GM12892 (cell line): ENCODE data around the gene CRB2.

Experiments used
- DNase-seq: peaks from one replicate; pipeline ENCODE4 v3.0.0; 2011; ENCODE audit not compliant: insufficient read length
- FAIRE-seq: peaks from 2 replicates; lab custom pipeline; 2011; peaks lifted over from hg19 to GRCh38; lab: Jason Lieb, UNC
- POLR2A ChIP-seq: IDR thresholded peaks from 2 replicates; pipeline ENCODE4 v1.6.1; 2011; ENCODE audit warnings: low read depth, low read length, control low read depth
- POLR2AphosphoS5 ChIP-seq: IDR thresholded peaks from 2 replicates; pipeline ENCODE4 v1.6.1; 2011; ENCODE audit warnings: low read depth, low read length, control low read depth
- TAF1 ChIP-seq: IDR thresholded peaks from 2 replicates; pipeline ENCODE4 v1.6.1; 2011; ENCODE audit warnings: low read depth, mild to moderate bottlenecking, control low read depth, low read length, borderline replicate concordance

CRB2 gene

DNA sequence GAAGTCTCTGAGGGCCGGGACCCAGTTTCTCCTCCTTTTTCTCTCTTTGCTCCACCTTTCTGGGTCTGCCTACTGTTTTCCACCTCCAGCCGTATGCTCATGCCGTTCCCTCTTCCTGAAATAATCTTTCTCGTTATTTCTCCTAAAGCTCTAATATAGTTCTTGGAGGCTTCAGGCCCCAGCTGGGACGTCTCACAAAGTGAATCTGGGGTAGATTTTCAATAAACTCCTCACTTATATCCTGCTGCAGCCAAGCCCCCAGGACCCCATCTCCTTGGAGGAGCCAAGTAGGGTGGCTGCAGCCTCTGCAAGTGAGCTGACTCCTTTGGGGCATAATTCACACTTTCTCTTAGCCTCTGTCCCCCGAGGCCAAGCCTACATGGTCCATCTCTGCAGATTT is 14.2 kb upstream of the CRB2 start:
- no peak for FAIRE-seq
- TF ChIP-seq POLR2AphosphoS5 (no peak), POLR2A (no peak), TAF1 (no peak)
- no peak for DNase-seq

DNA sequence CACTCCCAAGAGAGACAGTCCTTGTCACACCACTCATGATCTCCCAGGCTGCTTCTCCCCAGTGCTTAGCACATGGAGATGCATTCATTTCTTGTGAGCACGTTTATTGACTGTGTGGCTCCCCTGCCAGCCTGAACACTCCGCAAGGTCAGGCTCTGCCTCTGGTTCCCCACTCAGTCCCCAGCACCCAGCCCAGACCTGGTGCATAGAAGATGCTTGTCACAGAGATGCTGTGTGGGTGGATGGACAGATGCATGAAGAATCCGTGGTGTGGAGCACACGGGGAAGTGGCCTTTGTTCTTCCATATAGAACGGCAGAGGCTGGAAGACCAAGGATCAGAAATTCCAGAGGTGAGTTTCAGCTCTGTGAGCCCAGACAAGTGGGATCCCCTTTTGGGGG is 13.8 kb upstream of the CRB2 start:
- FAIRE-seq, result no peak
- no peak for TF ChIP-seq POLR2AphosphoS5
- no peak for TF ChIP-seq POLR2A
- no peak for TF ChIP-seq TAF1
- DNase-seq, result no peak

DNA sequence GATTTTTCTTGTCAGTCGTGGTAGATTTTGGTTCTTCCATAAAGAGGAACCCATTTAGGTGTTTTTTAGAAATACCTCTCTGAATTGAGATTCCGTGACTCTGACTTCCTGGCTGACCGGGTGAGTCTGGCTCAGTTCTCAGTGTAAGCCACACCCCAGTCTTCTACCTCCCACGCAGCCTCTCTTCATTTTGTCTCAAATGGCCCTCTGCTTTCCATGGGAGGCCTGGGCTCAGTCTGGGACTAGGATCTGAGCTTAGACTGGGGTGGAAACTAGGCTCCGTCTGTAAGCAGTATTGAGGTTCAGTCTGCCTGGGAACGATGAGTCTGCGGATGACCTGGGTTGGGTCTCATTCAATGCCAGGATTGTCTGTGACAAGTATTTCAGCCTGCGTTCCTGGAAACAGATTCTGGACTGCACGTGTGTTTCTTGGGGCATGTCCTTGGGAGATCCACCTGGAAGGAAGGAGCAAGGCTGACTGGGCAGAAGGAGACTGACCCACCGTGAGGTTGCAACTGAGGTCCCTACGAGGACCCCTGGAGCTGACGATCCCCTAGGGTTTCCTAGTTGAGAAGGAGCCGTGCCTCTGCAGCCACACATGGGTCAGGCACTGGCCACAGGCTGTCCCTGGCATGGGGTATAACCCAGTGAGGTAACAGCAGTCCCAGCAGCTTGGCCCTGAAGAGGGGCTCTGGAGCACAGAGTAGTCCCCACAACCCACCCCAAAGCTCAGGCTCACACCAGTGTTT is 12.4 kb upstream of the CRB2 start:
- DNase-seq (peak; percentile 66), FAIRE-seq (peak; percentile 58)
- TF ChIP-seq POLR2A (peak; percentile 79), POLR2AphosphoS5 (peak; percentile 71), TAF1 (peak; percentile 88)

DNA sequence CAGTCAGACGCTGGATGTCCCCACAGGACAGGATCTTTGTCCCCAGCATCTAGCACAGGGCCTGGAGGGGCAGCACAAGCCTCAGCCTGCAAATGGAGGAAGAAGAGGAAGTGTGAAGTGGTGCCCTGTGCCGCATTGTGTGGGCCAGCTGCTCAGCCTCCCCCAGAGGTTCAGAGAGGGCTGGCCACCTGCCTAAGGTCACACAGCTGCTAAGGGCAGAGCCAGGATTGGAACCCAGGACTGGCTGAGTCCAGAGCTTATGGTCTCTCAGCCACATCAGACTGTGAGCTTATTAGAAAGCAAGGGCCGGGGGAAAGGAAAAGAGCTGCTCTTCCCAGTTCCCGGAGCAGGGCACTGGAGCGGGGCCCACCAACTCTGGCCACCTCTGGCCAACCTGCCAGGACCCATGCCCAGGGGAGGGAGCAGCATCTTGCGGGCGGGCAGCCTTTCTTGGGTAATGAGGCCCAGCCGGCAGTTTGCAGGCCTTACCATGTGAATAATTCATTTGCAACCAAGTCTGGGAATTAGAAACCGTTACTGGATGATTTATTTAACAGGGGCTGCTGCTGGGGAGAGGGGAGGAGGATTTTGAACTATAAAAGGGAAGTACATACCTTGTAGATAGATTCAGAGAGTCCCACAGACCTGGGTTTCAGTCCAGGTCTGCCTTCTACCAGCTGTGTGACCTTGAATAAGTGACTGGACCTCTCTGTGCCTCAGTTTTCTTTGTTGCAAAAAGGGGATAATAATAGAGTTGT is 11.6 kb upstream of the CRB2 start:
- peak; percentile 40 for FAIRE-seq
- DNase-seq, result no peak
- TF ChIP-seq POLR2A, result no peak
- no peak for TF ChIP-seq TAF1
- no peak for TF ChIP-seq POLR2AphosphoS5

DNA sequence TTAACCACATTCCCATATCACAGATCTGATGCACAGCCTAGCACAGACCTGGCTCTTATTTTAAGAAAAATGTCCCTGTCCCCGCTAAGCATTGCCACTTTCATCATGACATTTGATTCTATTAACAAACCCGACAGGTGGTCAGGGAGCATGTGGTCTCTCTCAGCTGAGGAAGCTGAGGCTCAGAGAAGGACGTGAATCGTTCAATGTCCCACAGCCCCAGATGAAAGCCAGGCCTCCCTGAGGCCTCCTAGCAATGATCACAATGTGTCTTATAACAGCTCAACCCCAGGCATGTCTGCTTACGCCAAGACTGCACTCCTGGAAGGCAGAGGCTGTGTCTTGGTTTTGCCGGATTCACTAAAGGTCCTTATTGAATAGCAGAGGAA is 10.4 kb upstream of the CRB2 start:
- TF ChIP-seq POLR2AphosphoS5 (no peak), POLR2A (no peak), TAF1 (no peak)
- DNase-seq, result no peak
- FAIRE-seq, result no peak

DNA sequence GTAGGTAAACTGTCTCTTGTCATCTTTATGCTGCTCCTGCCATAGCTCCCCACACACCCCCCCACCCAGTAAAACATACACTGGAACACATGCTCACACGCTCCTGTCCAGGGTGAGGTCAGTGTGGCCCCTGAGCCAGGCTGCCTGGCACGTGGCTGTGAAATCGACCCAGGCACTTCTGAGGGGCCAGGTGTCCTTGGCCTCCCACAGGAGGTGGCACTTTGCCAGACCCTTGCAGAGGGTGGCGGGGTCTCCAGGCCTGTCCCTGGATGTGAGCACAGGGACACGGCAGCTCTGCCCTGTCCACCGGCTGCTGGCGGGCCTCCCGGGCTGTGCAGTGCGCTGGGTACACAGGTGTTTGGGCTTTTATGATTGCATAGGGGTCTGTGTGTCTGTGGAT is 10.0 kb upstream of the CRB2 start:
- TF ChIP-seq POLR2AphosphoS5, result no peak
- TF ChIP-seq POLR2A, result no peak
- TF ChIP-seq TAF1, result no peak
- DNase-seq (no peak), FAIRE-seq (no peak)

DNA sequence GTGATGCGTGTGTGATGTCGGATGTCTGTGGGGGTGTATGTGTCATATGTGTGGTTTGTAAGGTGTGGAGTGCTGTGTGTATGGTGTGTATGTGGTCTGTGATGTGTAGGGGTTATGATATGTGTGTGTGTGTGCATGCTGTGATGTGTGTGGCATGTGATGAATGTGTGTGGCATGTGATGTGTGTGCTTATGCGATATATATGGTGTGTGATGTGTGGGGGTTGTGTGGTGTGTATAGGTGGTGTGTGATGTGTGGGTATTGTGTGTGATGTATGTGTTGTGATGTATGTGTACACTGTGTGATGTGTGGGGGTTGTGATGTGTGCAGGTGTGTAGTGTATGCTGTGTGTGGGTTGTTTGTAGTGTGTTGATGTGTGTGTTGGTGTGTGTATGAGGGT is 9.2 kb upstream of the CRB2 start:
- no peak for DNase-seq
- peak; percentile 17 for FAIRE-seq

DNA sequence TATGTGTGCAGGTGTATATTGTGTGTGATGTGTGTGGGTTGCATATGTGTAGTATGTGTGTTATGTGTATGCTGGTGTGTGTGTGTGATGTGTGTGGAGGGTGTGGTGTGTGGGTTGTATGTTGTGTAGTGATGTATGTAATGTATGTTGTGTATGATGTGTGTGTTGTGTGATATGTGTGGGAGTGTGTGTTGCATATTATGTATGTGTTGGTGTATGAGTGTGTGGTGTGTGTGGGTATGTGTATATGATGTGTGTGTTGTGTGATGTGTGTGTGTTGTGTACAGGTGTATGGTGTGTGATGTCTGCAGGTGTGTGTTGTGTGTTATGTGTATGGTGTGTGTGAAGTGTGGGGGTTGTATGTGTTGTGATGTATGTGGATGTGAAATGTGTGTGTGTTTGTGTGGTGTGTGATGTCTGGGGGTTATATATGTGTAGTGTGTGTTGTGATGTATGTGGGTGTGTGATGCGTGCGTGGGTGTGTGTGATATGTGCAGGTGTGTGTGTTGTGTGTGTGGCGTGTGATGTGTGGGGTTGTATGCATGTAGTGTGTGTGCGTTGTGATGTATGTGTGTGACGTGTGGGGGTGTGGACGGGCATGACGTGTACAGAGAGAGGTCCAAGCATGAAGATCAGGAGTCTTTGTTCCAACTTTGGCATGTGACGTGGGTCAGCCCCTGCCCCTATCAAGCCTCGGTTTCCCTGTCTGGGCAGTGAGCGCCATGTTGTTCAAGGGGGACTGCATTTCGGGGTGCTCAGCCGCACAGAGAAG is 8.5 kb upstream of the CRB2 start:
- TF ChIP-seq TAF1, result no peak
- TF ChIP-seq POLR2AphosphoS5, result no peak
- TF ChIP-seq POLR2A, result no peak
- FAIRE-seq (peak; percentile 90), DNase-seq (no peak)

More for the DNA sequence above, 9.2 kb upstream of the CRB2 start:
- no peak for TF ChIP-seq POLR2A
- no peak for TF ChIP-seq POLR2AphosphoS5
- TF ChIP-seq TAF1, result no peak

DNA sequence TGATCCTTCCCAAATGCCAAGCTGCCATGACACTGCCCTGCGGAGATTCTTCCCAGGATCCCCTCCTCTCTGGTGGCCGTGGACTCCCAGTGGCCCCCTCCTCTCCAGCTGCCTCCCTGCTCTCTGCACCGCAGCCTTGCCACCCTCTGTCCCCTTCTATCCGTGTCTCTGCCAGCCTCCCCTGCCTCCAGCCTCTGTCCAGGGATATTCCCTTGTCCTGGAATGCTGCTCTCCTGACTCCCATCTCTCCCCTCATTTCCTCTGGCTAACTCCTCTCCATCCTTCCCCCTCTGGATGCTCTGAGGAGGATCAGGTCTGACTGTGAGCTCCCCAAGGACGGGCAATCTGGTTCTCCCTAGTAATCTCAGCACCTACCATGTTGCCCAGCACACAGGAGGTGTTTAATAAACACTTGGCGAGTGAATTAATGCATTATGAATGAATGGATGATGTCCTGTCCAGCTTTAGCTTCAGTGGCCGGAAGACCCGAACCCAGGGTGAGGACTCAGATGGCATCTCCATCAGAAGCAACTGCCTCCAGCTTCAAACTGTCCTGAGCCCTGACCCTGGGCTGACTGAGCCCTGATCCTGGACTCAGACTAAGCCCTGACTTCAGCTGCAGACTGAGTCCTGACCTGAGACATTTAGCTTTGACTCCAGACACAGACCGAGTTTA is 7.5 kb upstream of the CRB2 start:
- FAIRE-seq (no peak), DNase-seq (peak; percentile 22)
- TF ChIP-seq POLR2A (no peak), TAF1 (no peak), POLR2AphosphoS5 (no peak)

DNA sequence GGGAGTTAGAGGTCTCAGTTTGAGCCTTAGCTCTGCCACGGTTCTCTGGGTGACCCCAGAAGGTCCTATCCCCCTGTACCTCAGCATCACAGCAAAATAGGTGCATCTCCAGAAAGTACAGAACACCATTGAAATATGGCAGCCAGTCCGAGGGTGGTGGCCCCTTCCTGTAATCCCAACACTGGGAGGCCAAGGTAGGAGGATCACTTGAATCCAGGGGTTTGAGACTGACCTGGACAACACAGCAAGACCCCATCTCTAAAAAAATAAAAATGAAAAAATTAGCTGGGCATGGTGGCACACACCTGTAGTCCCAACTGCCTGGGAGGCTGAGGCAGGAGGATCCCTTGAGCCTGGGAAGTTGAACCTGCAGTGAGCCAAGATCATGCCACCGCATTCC is 7.0 kb upstream of the CRB2 start:
- DNase-seq (no peak), FAIRE-seq (no peak)
- no peak for TF ChIP-seq POLR2A
- TF ChIP-seq POLR2AphosphoS5, result no peak
- TF ChIP-seq TAF1, result no peak

DNA sequence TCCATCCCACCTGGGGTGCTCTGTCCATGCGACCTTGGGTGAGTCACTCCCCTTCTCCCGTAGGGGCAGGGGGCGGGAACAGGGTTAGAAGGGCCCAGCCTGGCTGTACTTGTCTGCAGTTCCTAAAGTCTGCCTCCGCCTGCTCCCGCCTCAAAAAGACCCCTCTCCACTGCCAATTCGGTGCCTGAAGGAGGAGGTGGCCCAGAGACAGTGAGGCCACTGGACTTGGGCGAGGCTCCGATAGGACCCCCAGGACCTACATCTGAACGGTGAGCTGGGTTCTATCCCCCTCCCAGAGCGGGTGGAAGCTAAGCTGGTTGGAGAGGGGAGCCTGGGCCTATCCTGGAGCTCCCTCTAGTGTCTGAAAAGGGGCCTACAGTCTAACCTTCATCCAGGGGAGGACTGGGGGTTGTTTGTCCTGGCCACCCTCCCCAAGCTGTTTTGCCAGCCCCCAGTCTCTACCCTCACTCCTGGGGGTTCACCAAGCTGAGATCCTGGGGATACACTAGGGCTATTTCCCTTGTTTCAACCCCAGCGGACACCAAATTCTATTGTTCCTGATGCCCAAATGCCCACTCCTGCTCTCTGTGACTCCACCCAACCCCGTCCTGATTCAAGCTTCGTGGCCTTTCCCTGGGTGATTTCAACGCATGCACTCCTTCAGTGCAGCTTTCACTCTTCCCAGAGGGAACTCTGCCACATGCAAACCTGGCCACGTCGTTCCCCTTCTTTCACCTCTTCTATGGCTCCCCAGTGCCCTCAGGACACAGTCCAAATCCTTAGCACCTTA is 6.1 kb upstream of the CRB2 start:
- TF ChIP-seq POLR2A (no peak), POLR2AphosphoS5 (no peak)
- peak; percentile 73 for FAIRE-seq
- peak; percentile 82 for DNase-seq
